HFF-Myc (cell line): Measurements from ENCODE around the gene CELF1.

Experiments
- DNase-seq: peaks from one replicate; pipeline ENCODE4 v3.0.0-alpha.2; 2011; ENCODE audit warnings: low read depth; ENCODE audit errors: extremely low read depth
- H3K4me3 ChIP-seq: replicated peaks from 2 replicates; pipeline ENCODE4 v1.5.1; 2011; ENCODE audit warnings: low read depth, mild to moderate bottlenecking, control low read depth, low read length
- TF ChIP-seq, protein P1 (sequence below): IDR thresholded peaks from 2 replicates; pipeline ENCODE4 v1.5.1; 2012; ENCODE audit warnings: mild to moderate bottlenecking, low read depth, low read length, control low read depth; ENCODE audit errors: missing control alignments

Gene CELF1

DNA sequence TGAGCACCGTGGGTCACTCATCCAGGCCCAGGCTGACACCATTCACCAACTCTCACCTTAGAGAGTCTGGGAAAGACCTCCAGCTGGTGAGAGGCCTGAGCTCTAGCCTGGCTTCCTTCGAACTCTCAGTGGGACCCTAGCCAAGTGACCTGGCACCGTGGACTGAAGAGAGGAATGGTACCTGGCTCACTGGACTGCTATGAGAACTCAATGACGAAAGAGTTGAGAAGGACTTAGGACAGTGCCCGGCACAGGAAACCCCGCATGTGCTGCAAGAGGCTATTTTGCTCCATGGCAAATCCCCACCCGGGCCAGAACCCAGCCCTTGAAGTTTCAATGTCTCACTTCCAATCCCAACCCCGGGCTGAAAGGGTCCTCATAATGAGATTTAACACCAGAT is 103.4 kb downstream of the CELF1 start:
- no peak for DNase-seq
- no peak overlapping the region for H3K4me3 ChIP-seq
- TF ChIP-seq, protein P1, sequence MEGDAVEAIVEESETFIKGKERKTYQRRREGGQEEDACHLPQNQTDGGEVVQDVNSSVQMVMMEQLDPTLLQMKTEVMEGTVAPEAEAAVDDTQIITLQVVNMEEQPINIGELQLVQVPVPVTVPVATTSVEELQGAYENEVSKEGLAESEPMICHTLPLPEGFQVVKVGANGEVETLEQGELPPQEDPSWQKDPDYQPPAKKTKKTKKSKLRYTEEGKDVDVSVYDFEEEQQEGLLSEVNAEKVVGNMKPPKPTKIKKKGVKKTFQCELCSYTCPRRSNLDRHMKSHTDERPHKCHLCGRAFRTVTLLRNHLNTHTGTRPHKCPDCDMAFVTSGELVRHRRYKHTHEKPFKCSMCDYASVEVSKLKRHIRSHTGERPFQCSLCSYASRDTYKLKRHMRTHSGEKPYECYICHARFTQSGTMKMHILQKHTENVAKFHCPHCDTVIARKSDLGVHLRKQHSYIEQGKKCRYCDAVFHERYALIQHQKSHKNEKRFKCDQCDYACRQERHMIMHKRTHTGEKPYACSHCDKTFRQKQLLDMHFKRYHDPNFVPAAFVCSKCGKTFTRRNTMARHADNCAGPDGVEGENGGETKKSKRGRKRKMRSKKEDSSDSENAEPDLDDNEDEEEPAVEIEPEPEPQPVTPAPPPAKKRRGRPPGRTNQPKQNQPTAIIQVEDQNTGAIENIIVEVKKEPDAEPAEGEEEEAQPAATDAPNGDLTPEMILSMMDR, result no peak

GRCh38 chr11:47448566-47449427 is 104.1 kb downstream of the CELF1 start, which contains the start of gene RAPSN:
Gene RAPSN (minus strand): TSS chr11:47449136. CDS start chr11:47448964, 172 bp downstream.
- TF ChIP-seq, protein P1, result no peak
- no peak within 1 kb of the TSS for H3K4me3 ChIP-seq
- DNase-seq, result no peak

DNA sequence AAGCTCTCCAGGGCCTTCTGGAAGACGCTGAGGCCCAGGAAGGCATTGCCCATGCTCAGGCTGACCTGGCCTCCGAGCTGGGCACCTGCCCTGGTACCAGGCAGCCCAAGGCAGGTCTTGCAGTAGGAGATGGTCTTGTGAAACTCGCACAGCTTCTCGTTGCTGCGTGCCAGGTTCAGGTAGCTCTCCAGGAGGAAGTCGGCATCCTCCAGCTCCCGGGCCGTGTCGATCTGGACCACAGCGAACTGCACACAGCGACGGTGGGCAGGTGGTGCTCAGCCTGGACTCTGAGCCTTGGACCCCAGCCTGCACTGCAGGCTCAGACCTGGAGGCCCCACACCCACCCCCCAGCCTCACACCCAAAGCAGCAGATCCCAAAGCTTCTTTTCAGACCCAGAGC is 105.0 kb downstream of the CELF1 start:
- TF ChIP-seq, protein P1, result no peak
- no peak overlapping the region for H3K4me3 ChIP-seq
- DNase-seq, result no peak

DNA sequence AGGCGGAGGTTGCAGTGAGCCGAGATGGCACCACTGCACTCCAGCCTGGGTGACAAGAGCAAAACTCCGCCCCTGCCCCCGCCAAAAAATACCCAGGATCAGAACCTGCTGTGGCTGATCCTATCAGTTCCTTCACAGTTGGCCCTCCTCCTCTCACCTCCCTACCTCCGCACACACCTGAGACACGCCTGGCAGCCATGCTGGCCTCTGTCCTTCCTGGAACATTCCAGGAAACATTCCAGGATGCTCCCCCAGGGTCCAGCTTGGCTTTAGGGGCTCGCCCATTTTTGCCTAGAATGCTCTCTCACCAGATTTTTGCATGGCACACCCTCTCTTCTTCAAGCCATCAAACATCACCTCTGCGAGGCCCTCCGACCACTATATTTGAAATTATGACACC is 106.1 kb downstream of the CELF1 start:
- no peak for DNase-seq
- no peak overlapping the region for H3K4me3 ChIP-seq
- TF ChIP-seq, protein P1, result no peak

DNA sequence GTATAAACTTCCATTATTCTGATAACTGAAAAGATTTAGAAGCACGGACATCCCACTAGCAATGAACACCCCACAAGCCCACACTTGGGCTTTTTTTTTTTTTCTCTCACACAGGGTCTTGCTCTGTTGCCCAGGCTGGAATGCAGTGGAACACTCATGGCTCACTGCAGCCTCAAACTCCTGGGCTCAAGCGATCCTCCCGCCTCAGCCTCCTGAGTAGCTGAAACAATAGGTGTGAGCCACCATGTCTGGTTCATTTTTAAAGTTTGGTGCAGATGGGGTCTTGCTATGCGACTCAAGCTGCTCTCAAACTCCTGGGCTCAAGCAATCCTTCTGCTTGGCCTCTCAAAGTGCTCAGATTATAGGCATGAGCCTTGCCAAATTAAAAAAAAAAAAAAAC is 107.1 kb downstream of the CELF1 start:
- TF ChIP-seq, protein P1, result no peak
- DNase-seq, result no peak
- no peak overlapping the region for H3K4me3 ChIP-seq

DNA sequence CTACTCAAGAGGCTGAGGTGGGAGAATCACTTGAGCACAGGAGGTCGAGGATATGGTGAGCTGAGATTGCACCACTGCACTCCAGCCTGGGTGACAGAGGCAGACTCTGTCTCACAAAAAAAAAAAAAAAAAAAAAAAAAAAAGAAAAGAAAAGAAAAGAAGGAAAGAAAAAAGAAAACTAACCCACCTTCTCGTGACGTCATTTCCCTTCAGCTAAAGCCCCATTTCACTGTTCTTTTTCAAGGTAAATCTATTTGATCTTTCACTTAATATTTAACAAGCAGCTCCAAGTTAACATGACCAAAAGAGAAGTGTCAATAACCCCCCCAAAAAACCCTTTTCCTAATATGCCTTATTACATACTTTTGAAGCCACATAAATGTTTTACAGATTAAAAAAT is 109.1 kb downstream of the CELF1 start:
- no peak overlapping the region for H3K4me3 ChIP-seq
- TF ChIP-seq, protein P1, result no peak
- DNase-seq, result no peak
